ENCODE measurements around the gene CDH1.

GRCh38 chr16:68848786-68849185 is 111.7 kb downstream of the CDH1 start:
- TF ChIP-seq EP300 (IDR thresholded peaks at IDR 0.05), result no peak
- TF ChIP-seq CTCF (IDR thresholded peaks at IDR 0.05), result no peak
- TF ChIP-seq POLR2A (IDR thresholded peaks at IDR 0.05), result no peak
